Aorta (tissue), 5 donors: Measurements from ENCODE around the gene ZNF138. TPM values are rescaled to one million over a fixed set of nuclear protein-coding genes. Genes with fewer than 3 reads are reported as not detected.

Experiments
- ATAC-seq: fragments of 200-7000 bp; cut with Tn5 transposase; one replicate; pipeline ENCODE4 v1.9.1; 2022; ENCODE audit warnings: moderate library complexity; ENCODE audit not compliant: low FRiP score
- DNase-seq, 2 donors: peaks; one replicate each; pipeline ENCODE4 v3.0.0-alpha.2; 2020
- H3K27ac ChIP-seq, 2 donors: one replicate each; pipeline ENCODE4 v1.5.1; 2013; ENCODE audit warnings: low read length in 2 of 2, mild to moderate bottlenecking in 2 of 2, moderate library complexity in 2 of 2, control low read depth in 1 of 2, inconsistent platforms in 1 of 2, low read depth in 1 of 2
- H3K27me3 ChIP-seq, 2 donors: one replicate each; pipeline ENCODE4 v1.6.1; 2013; ENCODE audit warnings: control low read depth in 1 of 2, low read length in 1 of 2, mild to moderate bottlenecking in 1 of 2, moderate library complexity in 1 of 2; ENCODE audit not compliant: insufficient read depth in 2 of 2, control insufficient read depth in 1 of 2
- H3K36me3 ChIP-seq, 2 donors: one replicate each; pipeline ENCODE4 v1.6.1; 2013; ENCODE audit warnings: control low read depth in 1 of 2, low read length in 1 of 2, mild to moderate bottlenecking in 1 of 2; ENCODE audit not compliant: insufficient read depth in 2 of 2, control insufficient read depth in 1 of 2
- H3K4me1 ChIP-seq, 2 donors: one replicate each; pipeline ENCODE4 v1.6.1; 2013; ENCODE audit warnings: low read length in 2 of 2, control low read depth in 1 of 2, mild to moderate bottlenecking in 1 of 2, moderate library complexity in 1 of 2; ENCODE audit not compliant: insufficient read depth in 2 of 2, control insufficient read depth in 1 of 2
- H3K4me3 ChIP-seq, 2 donors: one replicate each; pipeline ENCODE4 v1.5.1; 2013; ENCODE audit warnings: low read length in 2 of 2, control low read depth in 1 of 2, mild to moderate bottlenecking in 1 of 2
- H3K9me3 ChIP-seq: one replicate; pipeline ENCODE4 v1.6.1; 2013; ENCODE audit warnings: mild to moderate bottlenecking, low read length; ENCODE audit not compliant: control insufficient read depth
- WGBS, 2 donors: extraction: QIAGEN DNeasy Blood & Tissue Kit; methylation state at CpG; one replicate each; pipeline ENCODE4 v1.1.7; 2013; 5-methylcytosine and 5-hydroxymethylcytosine counted together
- intact Hi-C, 2 donors: fragments of 100-400 bp; cut with DNase I; formaldehyde crosslinking; loops; one replicate each; pipeline versions ENCODE4 v1.14.2 to v1.15.0; 2022
- long read RNA-seq, 2 donors: library from polyadenylated mRNA; unstranded; transcript quantifications; one replicate each; pipeline ENCODE4 v2.0.0, GENCODE V29; 2020 to 2021
- polyA plus RNA-seq, 2 donors: library from polyadenylated mRNA; stranded (reverse); fragments of 200-250 nt; gene quantifications; one replicate each; pipeline ENCODE4 v1.2.3, GENCODE V29; 2013
- total RNA-seq, 2 donors: library from RNA; stranded (reverse); fragmentation: NEBNext Ultra II Directional; extraction: Animal tissue kit (Norgen Biotek cat#: 25700); gene quantifications; one replicate each; pipeline ENCODE4 v1.2.1, GENCODE V29; 2021
- donor health status: healthy with polysubstance abuse.
- donor health status: Bipolar disorder and iron deficiency.
- donor health status: DM: no; HTN: no; CAD: no.
- donor health status: DM: no; HTN: no; CAD: no.
- donor health status: DM: yes; HTN: yes; CAD: no.

ZNF138 gene
- total RNA-seq (1 to 10 TPM; 6.1 to 9.2 TPM), polyA plus RNA-seq (1 to 10 TPM; 2.0 to 3.6 TPM)
- long read RNA-seq, donor 1, partial matches to known transcripts: 0 of 7 reads
- long read RNA-seq, donor 1, other reads (novel, unspliced or antisense): 4 of 7 reads
- long read RNA-seq, donor 2, partial matches to known transcripts: 2 of 6 reads
- long read RNA-seq, donor 2, other reads (novel, unspliced or antisense): 4 of 6 reads

- H3K4me3 ChIP-seq: peak within 1 kb of the TSS; percentile 58 to 62
- H3K4me1 ChIP-seq: no peaks in the 10 kb centered on the region
- no peaks in the 10 kb centered on the region for H3K9me3 ChIP-seq
- H3K27me3 ChIP-seq: no peaks in the 10 kb centered on the region
- ATAC-seq (peak; percentile 99), DNase-seq (peak; percentile 97 to 98)
- intact Hi-C loops: loop anchor here (5.0 to 10.0 kb wide), 2 partner anchors 130 to 578 kb away; partner anchors contain the start of genes ZNF107 (in 1 of the 2) and ZNF92 (in 1 of the 2)
- WGBS, 2 donors: 0% methylated on average over 32 of the region's 32 CpGs
- no peaks in the 10 kb centered on the region for H3K36me3 ChIP-seq
- peak within 1 kb of the TSS in 1 of 2 donors; percentile 43 for H3K27ac ChIP-seq
These were observed at the start of gene ZNF138 for GRCh38 chr7:64794171-64794844. TSS of gene ZNF138 (plus strand) at chr7:64794428. CDS start at chr7:64794569, 141 bp downstream.

GRCh38 chr7:64744680-64745079 lies 49.5 kb upstream of the ZNF138 start:
- H3K36me3 ChIP-seq: no peaks in the 10 kb centered on the region
- DNase-seq (no peak), ATAC-seq (no peak)
- no peaks in the 10 kb centered on the region for H3K9me3 ChIP-seq
- peaks cover 0 to 3% of the 10 kb centered on the region in 2 donors for H3K4me1 ChIP-seq
- H3K27me3 ChIP-seq: no peaks in the 10 kb centered on the region
- no peak overlapping the region for H3K4me3 ChIP-seq
- no peak overlapping the region for H3K27ac ChIP-seq
- WGBS, 2 donors: 45 to 52% methylated on average over 4 of the region's 4 CpGs
- intact Hi-C loops: no loop called here

- no peak for DNase-seq
- Histone ChIP-seq H3K27ac (no peak overlapping the region), H3K4me1 (peaks cover 0 to 3% of the 10 kb centered on the region in 2 donors), H3K36me3 (no peaks in the 10 kb centered on the region), H3K4me3 (no peak overlapping the region), H3K27me3 (no peaks in the 10 kb centered on the region), H3K9me3 (no peaks in the 10 kb centered on the region)
- ATAC-seq: no peak
- intact Hi-C loops: no loop called here
These were observed 46.4 kb upstream of the ZNF138 start for GRCh38 chr7:64747802-64748201.

- WGBS, 2 donors: 90 to 94% methylated on average over 2 of the region's 2 CpGs
- Histone ChIP-seq H3K36me3 (no peaks in the 10 kb centered on the region), H3K27ac (no peak overlapping the region), H3K4me3 (no peak overlapping the region), H3K27me3 (no peaks in the 10 kb centered on the region), H3K4me1 (no peaks in the 10 kb centered on the region), H3K9me3 (no peaks in the 10 kb centered on the region)
- intact Hi-C loops: no loop called here
- ATAC-seq: no peak
- DNase-seq: no peak
These were observed 41.2 kb upstream of the ZNF138 start for GRCh38 chr7:64753032-64753431.

DNA sequence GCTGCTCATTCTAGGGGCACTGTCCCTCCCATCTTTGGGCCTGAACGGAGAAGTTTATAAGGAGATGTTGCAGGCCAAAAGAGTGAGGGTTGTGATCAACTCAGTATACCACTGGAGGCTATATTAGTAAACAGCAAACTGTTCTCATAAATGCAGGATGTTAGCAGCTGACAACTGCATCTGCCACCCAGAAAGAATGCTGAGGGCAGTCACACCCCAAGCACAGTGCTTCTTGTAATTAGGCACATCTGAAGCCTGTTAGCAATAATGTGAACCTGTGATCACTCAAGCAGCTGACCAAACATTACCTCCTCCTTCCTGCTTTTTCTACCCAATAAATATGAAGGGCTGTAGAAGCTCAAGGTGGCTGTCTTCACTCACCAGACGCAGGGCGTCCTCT lies 38.4 kb upstream of the ZNF138 start:
- Histone ChIP-seq H3K9me3 (no peaks in the 10 kb centered on the region), H3K4me1 (no peaks in the 10 kb centered on the region), H3K4me3 (no peak overlapping the region), H3K27me3 (no peaks in the 10 kb centered on the region), H3K36me3 (no peaks in the 10 kb centered on the region), H3K27ac (no peak overlapping the region)
- ATAC-seq (no peak), DNase-seq (no peak)
- WGBS, 2 donors: 83 to 92% methylated on average over 3 of the region's 3 CpGs
- intact Hi-C loops: no loop called here

DNA sequence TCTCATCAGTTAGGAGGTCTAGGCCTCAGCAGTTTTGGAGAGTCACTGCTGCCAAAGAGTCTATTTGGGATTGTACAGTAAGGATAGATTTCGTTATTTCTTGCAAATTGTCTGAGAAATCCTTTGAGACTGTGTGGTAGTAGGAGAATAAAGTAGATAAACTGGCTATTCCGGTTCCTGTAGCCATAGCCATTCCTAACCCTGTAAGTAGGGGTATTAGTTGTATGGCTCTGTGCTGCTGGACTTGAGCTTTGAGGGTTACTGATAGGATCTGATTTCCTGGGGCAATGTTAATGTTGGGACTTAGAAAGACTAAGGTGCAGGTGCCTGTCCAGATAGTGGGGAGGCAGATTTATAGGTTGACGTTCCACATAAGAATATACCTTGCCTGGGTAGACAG lies 36.1 kb upstream of the ZNF138 start:
- DNase-seq (no peak), ATAC-seq (no peak)
- Histone ChIP-seq H3K27ac (no peak overlapping the region), H3K4me3 (no peak overlapping the region), H3K4me1 (no peaks in the 10 kb centered on the region), H3K27me3 (no peaks in the 10 kb centered on the region), H3K9me3 (no peaks in the 10 kb centered on the region), H3K36me3 (no peaks in the 10 kb centered on the region)
- intact Hi-C loops: no loop called here
- WGBS, 2 donors: 75 to 81% methylated on average over 3 of the region's 3 CpGs

GRCh38 chr7:64768824-64769223 lies 25.4 kb upstream of the ZNF138 start:
- H3K4me3 ChIP-seq: no peak overlapping the region
- DNase-seq (no peak), ATAC-seq (no peak)
- no peaks in the 10 kb centered on the region for H3K36me3 ChIP-seq
- no peaks in the 10 kb centered on the region for H3K4me1 ChIP-seq
- H3K9me3 ChIP-seq: no peaks in the 10 kb centered on the region
- intact Hi-C loops: no loop called here
- no peaks in the 10 kb centered on the region for H3K27me3 ChIP-seq
- no peak overlapping the region for H3K27ac ChIP-seq

GRCh38 chr7:64774204-64774842 lies 19.9 kb upstream of the ZNF138 start:
- no peak overlapping the region for H3K4me3 ChIP-seq
- H3K9me3 ChIP-seq: no peaks in the 10 kb centered on the region
- H3K27ac ChIP-seq: no peak overlapping the region
- no peaks in the 10 kb centered on the region for H3K36me3 ChIP-seq
- ATAC-seq: no peak
- H3K4me1 ChIP-seq: no peaks in the 10 kb centered on the region
- 92 to 98% methylated on average over 2 of the region's 2 CpGs for WGBS, 2 donors
- intact Hi-C loops: no loop called here
- no peaks in the 10 kb centered on the region for H3K27me3 ChIP-seq
- no peak for DNase-seq

DNA sequence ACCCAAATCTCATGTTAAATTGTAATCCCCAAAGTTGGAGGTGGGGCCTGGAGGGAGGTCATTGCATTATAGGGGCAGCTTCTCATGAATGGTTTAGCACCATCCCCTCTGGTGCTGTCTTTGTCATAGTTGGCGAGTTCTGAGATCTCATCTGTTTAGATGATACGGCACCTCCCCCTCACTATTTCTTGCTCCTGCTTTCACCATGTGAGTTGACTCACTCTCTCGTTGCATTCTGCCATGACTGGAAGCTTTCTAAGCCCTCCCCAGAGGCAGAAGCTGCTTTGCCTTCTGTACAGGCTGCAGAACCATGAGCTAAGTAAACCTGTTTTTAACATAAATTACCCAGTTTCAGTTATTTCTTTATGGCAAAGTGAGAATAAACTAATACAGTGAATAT lies 18.9 kb upstream of the ZNF138 start:
- intact Hi-C loops: no loop called here
- no peak for ATAC-seq

More for the DNA sequence above, 18.9 kb upstream of the ZNF138 start:
- Histone ChIP-seq H3K4me3 (no peak overlapping the region), H3K36me3 (no peaks in the 10 kb centered on the region), H3K9me3 (no peaks in the 10 kb centered on the region), H3K27me3 (no peaks in the 10 kb centered on the region), H3K27ac (no peak overlapping the region), H3K4me1 (no peaks in the 10 kb centered on the region)
- WGBS, 2 donors: 78 to 83% methylated on average over 3 of the region's 3 CpGs
- DNase-seq: no peak
